ENCODE results near the gene NELL1. TPM values are rescaled to one million over a fixed set of nuclear protein-coding genes. Genes with fewer than 3 reads are reported as not detected.
"Not testable (repeated sequence)": the region's sequence is repeated elsewhere in the genome, so short reads cannot be mapped to it uniquely, and the experiment has no call there.

Gene NELL1
- total and polyA plus RNA-seq, 2 experiments from 2014 or later, result 8.9 to 20.1 TPM

DNA sequence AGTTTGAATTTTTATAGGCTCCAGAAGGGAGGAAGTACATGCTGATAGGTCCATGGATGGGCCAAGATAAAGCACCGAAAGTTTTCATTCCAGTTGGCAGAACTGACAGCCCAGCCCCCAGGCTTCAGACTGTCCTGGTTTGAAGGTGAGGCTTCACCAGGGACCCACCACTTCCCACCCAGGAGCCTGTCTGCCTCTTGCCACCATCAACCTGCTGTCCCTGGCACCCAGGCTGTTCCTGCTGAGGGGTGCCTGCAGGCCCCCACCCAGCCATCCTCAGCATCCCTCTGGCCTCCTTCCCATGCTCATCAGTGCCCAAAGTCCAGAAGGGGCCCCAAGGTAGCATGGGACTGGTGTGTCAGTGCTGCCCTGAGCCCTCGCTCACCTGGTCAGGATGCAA lies 463.9 kb downstream of the NELL1 start:
- H3K9me2 ChIP-seq (replicated peaks; ENCODE audit: insufficient read depth), result no peaks in the 10 kb centered on the region
- no peaks in the 10 kb centered on the region for H3K27me3 ChIP-seq
- no peaks in the 10 kb centered on the region for H3K9me3 ChIP-seq (ENCODE audit: low read depth)
- H3K4me3 ChIP-seq, result no peak overlapping the region
- H3K36me3 ChIP-seq (replicated peaks; ENCODE audit: insufficient read depth, low read depth), result no peaks in the 10 kb centered on the region
- WGBS (ENCODE audit: low lambda C conversion rate, missing lambda C conversion rate), result 98% methylated on average over 2 of the region's 2 CpGs
- H3K4me1 ChIP-seq (ENCODE audit: insufficient read depth), result no peaks in the 10 kb centered on the region
- H3K4me2 ChIP-seq, result no peak overlapping the region
- H3K79me2 ChIP-seq, result no peaks in the 10 kb centered on the region
- TF ChIP-seq EZH2 (IDR thresholded peaks at IDR 0.05; ENCODE audit: borderline replicate concordance), result no peak
- no peak for TF ChIP-seq EZH2phosphoT487 (IDR thresholded peaks at IDR 0.05; ENCODE audit: low read depth, severe bottlenecking, unreplicated experiment)
- TF ChIP-seq CTCF (IDR thresholded peaks at IDR 0.05; ENCODE audit: poor library complexity), result no peak
- H4K20me1 ChIP-seq (ENCODE audit: insufficient read depth, poor library complexity, severe bottlenecking), result no peaks in the 10 kb centered on the region
- no peak for DNase-seq (ENCODE audit: low spot score)
- no peak overlapping the region for H3K27ac ChIP-seq
- no peak overlapping the region for H2AFZ ChIP-seq

- Histone ChIP-seq H2AFZ (no peak overlapping the region), H3K36me3 (replicated peaks; ENCODE audit: insufficient read depth, low read depth) (no peaks in the 10 kb centered on the region), H3K27ac (no peak overlapping the region), H3K27me3 (no peaks in the 10 kb centered on the region), H3K79me2 (no peaks in the 10 kb centered on the region), H3K4me2 (no peak overlapping the region), H3K9me3 (ENCODE audit: low read depth) (no peaks in the 10 kb centered on the region), H4K20me1 (ENCODE audit: insufficient read depth, poor library complexity, severe bottlenecking) (no peaks in the 10 kb centered on the region), H3K4me1 (ENCODE audit: insufficient read depth) (no peaks in the 10 kb centered on the region), H3K4me3 (no peak overlapping the region), H3K9me2 (replicated peaks; ENCODE audit: insufficient read depth) (no peaks in the 10 kb centered on the region)
- TF ChIP-seq EZH2 (IDR thresholded peaks at IDR 0.05; ENCODE audit: borderline replicate concordance) (no peak), CTCF (IDR thresholded peaks at IDR 0.05; ENCODE audit: poor library complexity) (no peak), EZH2phosphoT487 (IDR thresholded peaks at IDR 0.05; ENCODE audit: low read depth, severe bottlenecking, unreplicated experiment) (no peak)
- no peak for DNase-seq (ENCODE audit: low spot score)
- 85% methylated on average over 6 of the region's 6 CpGs for whole genome bisulfite sequencing (ENCODE audit: low lambda C conversion rate, missing lambda C conversion rate)
Measured at GRCh38 chr11:21133722-21134121, 464.3 kb downstream of the NELL1 start.

DNA sequence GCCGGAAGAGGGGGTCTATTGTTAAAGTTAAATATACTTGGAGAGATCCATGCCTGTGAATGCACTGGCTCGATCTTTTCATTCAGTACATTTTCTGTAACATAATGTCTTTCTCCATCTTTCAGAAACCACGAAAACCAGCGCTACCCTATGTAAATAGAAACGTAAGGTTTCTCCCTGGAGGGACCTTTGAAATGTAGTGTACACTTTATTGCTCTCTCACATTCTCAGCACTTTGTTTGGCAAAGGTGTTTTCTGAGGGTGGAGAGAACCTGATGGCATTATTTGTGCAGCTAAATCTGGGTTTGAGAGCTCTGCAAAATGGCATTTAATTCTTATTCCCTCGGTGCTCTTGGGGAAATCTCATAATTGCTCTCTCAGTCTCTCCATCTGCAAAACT lies 468.4 kb downstream of the NELL1 start:
- H2AFZ ChIP-seq, result no peak overlapping the region
- no peaks in the 10 kb centered on the region for H3K27me3 ChIP-seq
- TF ChIP-seq EZH2phosphoT487 (IDR thresholded peaks at IDR 0.05; ENCODE audit: low read depth, severe bottlenecking, unreplicated experiment) (no peak), CTCF (IDR thresholded peaks at IDR 0.05; ENCODE audit: poor library complexity) (no peak), EZH2 (IDR thresholded peaks at IDR 0.05; ENCODE audit: borderline replicate concordance) (no peak)
- no peaks in the 10 kb centered on the region for H3K9me2 ChIP-seq (replicated peaks; ENCODE audit: insufficient read depth)
- H3K9me3 ChIP-seq (ENCODE audit: low read depth), result no peaks in the 10 kb centered on the region
- no peak overlapping the region for H3K4me3 ChIP-seq
- H3K36me3 ChIP-seq (replicated peaks; ENCODE audit: insufficient read depth, low read depth), result no peaks in the 10 kb centered on the region
- DNase-seq (ENCODE audit: low spot score), result no peak
- no peaks in the 10 kb centered on the region for H3K79me2 ChIP-seq
- H4K20me1 ChIP-seq (ENCODE audit: insufficient read depth, poor library complexity, severe bottlenecking), result no peaks in the 10 kb centered on the region
- WGBS (ENCODE audit: low lambda C conversion rate, missing lambda C conversion rate), result 76% methylated on average over 6 of the region's 6 CpGs
- peak overlapping the region; percentile 3 for H3K4me2 ChIP-seq
- H3K27ac ChIP-seq, result no peak overlapping the region
- no peaks in the 10 kb centered on the region for H3K4me1 ChIP-seq (ENCODE audit: insufficient read depth)

GRCh38 chr11:21141557-21141956 lies 472.2 kb downstream of the NELL1 start:
- DNase-seq (ENCODE audit: low spot score); H3K4me1 ChIP-seq (ENCODE audit: insufficient read depth); H3K9me3 ChIP-seq (ENCODE audit: low read depth); H3K9me2 ChIP-seq (replicated peaks; ENCODE audit: insufficient read depth); H2AFZ ChIP-seq; H4K20me1 ChIP-seq (ENCODE audit: insufficient read depth, poor library complexity, severe bottlenecking); H3K36me3 ChIP-seq (replicated peaks; ENCODE audit: insufficient read depth, low read depth); H3K27ac ChIP-seq; H3K27me3 ChIP-seq; H3K79me2 ChIP-seq; H3K4me2 ChIP-seq; H3K4me3 ChIP-seq: not testable (repeated sequence)
- WGBS (ENCODE audit: low lambda C conversion rate, missing lambda C conversion rate), result 90% methylated on average over 4 of the region's 4 CpGs

All from hepatocyte (in vitro differentiated cells).